ENCODE data around the gene GLB1L3.
A peak's percentile ranks its signal among the peaks of the same experiment; 100 is the strongest.

The GLB1L3 gene

GRCh38 chr11:134275534-134276395, at the start of gene GLB1L3:
Gene GLB1L3 (plus strand): TSS chr11:134276379. CDS start chr11:134276741, 362 bp downstream.
- H3K4me3 ChIP-seq (ENCODE audit: low read depth, low read length) = peak within 1 kb of the TSS; percentile 41
- peak; percentile 29 for DNase-seq (ENCODE audit: low read depth)
- TF ChIP-seq CTCF (conservative IDR thresholded peaks at IDR 0.05; ENCODE audit: low read depth, low read length) = peak; percentile 52

GRCh38 chr11:134226806-134227325, 49.3 kb upstream of the GLB1L3 start:
- TF ChIP-seq CTCF (conservative IDR thresholded peaks at IDR 0.05; ENCODE audit: low read depth, low read length) = no peak
- no peak overlapping the region for H3K4me3 ChIP-seq (ENCODE audit: low read depth, low read length)
- peak; percentile 27 for DNase-seq (ENCODE audit: low read depth)

GRCh38 chr11:134228625-134229024, 47.6 kb upstream of the GLB1L3 start:
- no peak for TF ChIP-seq CTCF (conservative IDR thresholded peaks at IDR 0.05; ENCODE audit: low read depth, low read length)
- no peak for DNase-seq (ENCODE audit: low read depth)

GRCh38 chr11:134229126-134229790, 46.9 kb upstream of the GLB1L3 start:
- no peak for DNase-seq (ENCODE audit: low read depth)
- no peak overlapping the region for H3K4me3 ChIP-seq (ENCODE audit: low read depth, low read length)
- TF ChIP-seq CTCF (conservative IDR thresholded peaks at IDR 0.05; ENCODE audit: low read depth, low read length) = no peak

More at GRCh38 chr11:134228625-134229024, 47.6 kb upstream of the GLB1L3 start:
- H3K4me3 ChIP-seq (ENCODE audit: low read depth, low read length) = no peak overlapping the region

GRCh38 chr11:134230339-134230738, 45.8 kb upstream of the GLB1L3 start:
- DNase-seq (ENCODE audit: low read depth) = no peak
- no peak for TF ChIP-seq CTCF (conservative IDR thresholded peaks at IDR 0.05; ENCODE audit: low read depth, low read length)

GRCh38 chr11:134231958-134232659, 44.1 kb upstream of the GLB1L3 start:
- H3K4me3 ChIP-seq (ENCODE audit: low read depth, low read length) = no peak overlapping the region
- no peak for TF ChIP-seq CTCF (conservative IDR thresholded peaks at IDR 0.05; ENCODE audit: low read depth, low read length)
- DNase-seq (ENCODE audit: low read depth) = no peak

More at GRCh38 chr11:134230339-134230738, 45.8 kb upstream of the GLB1L3 start:
- no peak overlapping the region for H3K4me3 ChIP-seq (ENCODE audit: low read depth, low read length)

Measured in choroid plexus epithelial cell (primary cell).